OCI-M2 (cell line): ENCODE measurements around the gene TMEM120A.

Source experiments
- DNase-seq: peaks from one replicate; lab custom pipeline; 2025; ENCODE audit not compliant: unreplicated experiment; lab: John Stamatoyannopoulos, UW

The TMEM120A gene

GRCh38 chr7:75995996-75996395 is 1.6 kb upstream of the TMEM120A start:
- no peak for DNase-seq

GRCh38 chr7:75995052-75995471 is 667 bp upstream of the TMEM120A start:
- DNase-seq, result no peak

DNA sequence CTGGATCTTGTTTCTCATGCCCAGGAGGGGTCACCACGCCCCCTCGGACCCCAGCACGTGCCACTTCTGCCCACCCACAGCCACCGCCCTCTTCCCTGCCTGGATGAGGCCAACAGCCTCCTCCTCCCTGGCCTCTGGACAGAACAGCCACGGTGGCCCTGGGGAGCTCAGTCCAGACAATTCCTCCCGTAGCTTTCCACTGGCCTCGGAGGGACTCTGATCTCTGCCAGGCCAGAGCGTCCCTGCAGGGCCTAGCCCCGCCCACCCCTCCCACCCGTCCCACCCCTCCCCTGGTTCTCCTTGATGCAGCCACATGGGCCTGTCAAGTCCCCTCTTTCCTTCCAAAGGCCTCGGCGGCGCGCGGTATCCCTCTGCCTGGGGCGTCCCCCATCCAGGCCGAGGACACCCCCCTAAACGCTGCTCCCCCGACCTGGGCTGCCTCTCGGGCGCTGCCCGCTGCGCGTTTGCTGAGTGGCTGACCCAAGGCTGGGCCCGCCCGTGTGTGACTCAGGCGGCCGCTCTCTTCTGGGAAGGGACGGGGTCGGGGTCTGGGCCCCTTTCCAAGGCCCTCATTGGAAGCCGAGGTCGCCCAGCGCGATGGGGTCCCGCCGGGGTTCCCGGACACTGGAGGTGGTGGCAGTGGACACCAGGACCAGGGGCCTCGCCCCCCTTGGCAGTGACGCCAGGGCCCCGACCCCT is 557 bp downstream of the TMEM120A start:
- no peak for DNase-seq

- no peak for DNase-seq
Observed at GRCh38 chr7:75992083-75992755, 2.2 kb downstream of the TMEM120A start.

- no peak for DNase-seq
Observed at GRCh38 chr7:75991531-75992082, 2.8 kb downstream of the TMEM120A start.

DNA sequence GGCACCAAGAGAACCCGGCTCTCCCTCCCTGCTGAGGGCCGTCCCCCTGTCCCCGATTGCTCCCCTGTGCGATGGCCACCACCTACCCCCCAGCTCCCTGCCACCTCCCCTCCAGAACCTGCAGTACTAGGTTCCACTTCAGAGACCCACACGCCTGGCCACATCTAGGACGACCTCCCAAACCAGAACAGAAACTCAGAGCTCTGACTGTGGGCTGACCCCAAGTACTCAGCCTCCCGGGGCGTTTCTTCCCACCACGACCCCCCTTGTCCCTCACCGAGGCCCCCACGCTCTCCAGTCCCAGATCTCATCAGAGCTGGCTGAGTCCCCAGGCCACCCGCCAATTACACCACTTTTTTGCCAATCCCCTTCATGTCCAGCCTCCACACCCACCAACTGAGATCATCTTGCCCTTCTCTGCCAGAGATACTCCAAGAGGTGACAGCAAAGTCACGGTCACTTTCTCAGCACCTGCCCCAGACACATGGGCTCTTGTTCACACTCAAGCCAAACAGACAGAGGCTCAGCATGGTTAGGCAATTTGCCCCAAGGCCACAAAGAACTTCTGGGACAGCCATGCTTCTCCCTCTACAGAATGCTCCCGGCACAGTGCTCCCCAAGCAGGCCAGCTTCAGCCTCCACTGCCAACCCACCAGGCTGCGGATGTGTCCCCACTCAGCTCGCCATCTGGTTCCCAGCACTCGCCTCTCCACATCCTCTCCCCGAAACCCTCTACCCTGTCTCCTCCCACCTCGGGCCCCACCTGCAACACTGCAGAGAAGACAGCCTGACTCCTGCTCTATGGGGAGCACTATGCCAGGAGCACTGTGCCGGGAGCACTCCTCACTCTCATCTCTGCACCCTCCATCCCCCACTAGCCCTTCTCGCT is 4.7 kb downstream of the TMEM120A start:
- DNase-seq, result no peak

GRCh38 chr7:75988568-75989499 is 5.6 kb downstream of the TMEM120A start:
- no peak for DNase-seq

DNA sequence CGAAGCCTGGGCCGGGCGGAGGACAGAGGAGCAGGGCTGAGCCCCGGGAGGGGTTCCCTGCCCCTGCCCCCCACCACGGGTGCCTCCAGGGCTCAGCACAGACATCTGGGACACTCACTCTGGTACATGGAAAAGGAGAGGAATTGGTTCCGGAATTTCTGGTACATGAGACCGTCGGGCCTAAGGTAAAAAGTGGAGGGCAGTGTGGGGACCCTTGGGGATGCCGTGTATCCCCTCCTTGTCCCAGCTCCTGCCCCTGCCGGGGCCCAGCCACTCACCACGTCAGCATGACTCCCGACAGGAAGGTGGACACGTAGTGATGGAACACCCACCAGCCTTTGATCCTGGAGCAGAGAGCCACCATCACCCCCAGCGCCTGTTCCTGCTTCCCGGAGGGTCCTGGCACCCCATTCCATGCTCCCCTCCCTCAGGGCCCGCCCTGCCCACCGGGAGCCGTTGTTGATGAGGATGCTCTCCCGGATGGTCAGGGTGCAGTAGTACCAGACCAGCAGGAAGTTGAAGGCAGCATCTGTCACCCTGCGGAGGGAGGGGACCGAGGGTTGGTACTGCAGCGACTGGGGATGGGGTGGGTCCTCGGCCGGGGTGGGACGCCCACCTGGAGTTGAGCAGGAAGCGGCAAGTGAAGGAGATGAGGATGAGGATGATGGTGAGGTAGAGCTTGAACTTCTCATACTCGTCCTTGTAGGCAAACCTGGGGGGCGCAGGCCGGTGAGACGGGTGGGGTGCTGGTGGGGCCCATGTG is 6.4 kb downstream of the TMEM120A start:
- DNase-seq, result no peak

DNA sequence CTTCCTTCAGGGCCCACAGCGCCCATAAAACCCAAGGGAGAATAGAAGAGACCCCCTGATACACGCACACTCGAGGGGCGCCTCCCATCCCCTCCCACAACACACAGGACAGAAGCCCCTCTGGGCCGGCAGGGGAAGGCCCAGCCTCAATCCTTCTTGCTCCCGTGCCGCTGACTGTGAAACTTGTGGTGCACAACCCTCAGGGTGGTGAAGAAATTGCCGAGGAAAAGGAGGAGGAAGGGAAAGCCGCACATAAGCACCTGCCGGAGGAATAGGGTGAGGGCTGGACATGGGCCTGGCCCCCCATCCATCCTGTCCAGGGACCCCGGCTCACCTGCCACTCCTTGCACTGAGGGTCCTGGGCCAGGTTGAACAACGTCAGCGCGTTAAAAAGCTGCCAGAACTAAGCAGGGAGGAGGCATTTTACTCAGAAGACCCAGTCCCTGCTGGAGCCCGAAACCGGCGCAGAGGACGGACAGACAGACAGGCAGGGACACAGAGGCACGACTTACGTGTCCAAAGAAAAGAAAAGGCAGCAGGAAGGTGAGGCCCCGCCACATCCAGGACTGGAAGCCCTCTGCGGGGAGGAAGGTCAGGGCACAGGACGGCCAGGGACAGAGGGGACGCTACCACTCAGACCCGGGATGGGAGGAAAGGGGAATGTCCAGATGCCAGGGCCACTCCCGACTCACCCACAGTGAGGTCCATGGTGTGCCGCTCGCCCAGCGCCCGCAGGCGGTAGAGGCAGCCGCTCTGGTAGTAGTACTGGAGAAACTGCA is 7.2 kb downstream of the TMEM120A start:
- DNase-seq, result no peak

DNA sequence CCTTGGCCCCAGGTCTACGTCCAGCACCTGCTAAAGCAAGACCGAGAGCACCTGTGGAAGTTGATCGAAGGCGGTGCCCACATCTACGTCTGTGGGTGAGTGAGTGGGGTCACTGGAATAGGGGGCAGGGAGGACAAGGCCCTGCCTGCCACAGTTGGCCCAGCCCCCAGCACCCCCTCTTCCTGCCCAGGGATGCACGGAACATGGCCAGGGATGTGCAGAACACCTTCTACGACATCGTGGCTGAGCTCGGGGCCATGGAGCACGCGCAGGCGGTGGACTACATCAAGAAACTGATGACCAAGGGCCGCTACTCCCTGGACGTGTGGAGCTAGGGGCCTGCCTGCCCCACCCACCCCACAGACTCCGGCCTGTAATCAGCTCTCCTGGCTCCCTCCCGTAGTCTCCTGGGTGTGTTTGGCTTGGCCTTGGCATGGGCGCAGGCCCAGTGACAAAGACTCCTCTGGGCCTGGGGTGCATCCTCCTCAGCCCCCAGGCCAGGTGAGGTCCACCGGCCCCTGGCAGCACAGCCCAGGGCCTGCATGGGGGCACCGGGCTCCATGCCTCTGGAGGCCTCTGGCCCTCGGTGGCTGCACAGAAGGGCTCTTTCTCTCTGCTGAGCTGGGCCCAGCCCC is 8.1 kb downstream of the TMEM120A start:
- DNase-seq, result no peak

GRCh38 chr7:75985518-75986146 is 8.8 kb downstream of the TMEM120A start:
- DNase-seq, result no peak

DNA sequence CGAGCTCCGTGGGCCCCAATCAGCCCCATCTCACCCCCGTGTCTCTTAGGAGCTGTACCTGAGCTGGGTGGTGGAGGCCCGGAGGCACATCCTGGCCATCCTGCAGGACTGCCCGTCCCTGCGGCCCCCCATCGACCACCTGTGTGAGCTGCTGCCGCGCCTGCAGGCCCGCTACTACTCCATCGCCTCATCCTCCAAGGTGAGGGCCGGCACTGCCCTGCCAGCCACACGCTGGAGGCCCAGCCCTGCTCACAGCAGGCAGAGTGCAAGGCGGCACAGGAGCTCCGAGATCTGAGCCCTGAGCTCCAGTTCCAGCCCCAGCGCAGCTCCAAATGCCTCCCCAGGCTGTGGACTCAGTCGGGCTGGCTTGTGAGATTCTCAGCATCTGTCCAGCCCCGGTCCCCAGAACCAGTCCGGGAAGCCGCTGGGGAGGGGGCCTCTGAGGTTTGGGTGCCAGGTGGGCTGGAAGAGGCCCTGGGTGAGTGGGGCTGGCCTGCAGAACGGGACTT is 9.3 kb downstream of the TMEM120A start:
- no peak for DNase-seq

GRCh38 chr7:75984130-75985008 is 10.0 kb downstream of the TMEM120A start:
- no peak for DNase-seq

GRCh38 chr7:75983471-75984129 is 10.8 kb downstream of the TMEM120A start:
- DNase-seq, result no peak

DNA sequence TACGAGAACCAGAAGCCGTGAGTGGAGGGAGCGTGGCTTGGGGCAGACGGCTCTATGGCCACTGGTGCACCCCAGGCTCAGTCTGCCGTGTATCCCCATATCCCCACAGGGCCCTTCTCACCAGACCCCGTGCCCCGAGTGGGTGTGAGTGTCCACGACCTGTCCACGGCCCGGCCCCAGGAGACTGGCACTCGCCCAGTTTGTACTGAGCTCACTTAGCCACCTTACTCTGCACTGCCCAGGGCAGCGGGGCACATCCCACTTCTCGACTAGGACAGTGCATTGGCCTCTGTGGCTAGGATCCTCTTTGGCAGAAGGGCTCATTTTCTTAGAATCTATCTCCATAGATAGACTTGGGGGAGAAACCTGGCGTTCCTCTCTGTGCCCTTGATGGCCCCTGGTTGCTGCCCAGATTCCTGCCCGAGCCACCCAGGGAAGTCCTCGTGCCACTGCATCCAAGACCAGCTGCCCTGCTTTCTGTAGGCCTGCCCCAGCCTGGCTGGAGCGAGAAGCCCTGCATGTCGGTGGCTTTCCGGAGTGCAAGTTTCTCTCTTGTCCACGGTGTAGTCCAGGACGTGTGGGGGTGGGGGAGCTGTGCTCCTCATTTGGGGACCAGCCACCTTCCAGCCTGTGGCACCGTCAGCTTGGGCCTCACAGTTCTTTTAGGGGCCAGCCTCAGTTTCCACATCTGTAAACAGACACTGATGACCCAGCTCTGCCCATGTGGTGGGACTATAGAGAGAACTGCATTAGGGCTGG is 11.9 kb downstream of the TMEM120A start:
- DNase-seq, result no peak
